ENCODE results near the gene DEAF1.

The DEAF1 gene

DNA sequence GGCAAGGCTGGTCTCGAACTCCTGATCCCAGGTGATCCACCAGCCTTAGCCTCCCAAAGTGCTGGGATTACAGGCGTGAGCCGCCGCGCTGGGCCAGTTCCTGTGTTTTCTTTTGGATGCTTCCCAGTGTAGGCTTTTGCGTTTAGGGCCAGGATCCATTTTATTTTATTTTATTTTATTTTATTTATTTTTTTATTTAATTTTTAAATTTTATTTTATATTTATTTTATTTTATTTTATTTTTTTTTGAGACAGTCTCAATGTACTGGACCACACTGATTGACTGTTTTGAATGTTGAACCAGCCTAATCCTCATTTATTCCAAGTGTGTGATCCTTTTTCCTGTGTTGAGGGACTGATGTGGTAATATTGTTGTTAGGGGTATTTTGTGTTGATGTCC, 19.4 kb upstream of the DEAF1 start:
- Histone ChIP-seq H3K27me3 (ENCODE audit: control insufficient read depth, insufficient read depth, low read length) (no peaks in the 10 kb centered on the region), H3K79me2 (no peaks in the 10 kb centered on the region), H3K9ac (no peak overlapping the region), H3K4me2 (ENCODE audit: low read length) (no peak overlapping the region), H3K4me1 (no peaks in the 10 kb centered on the region), H3K4me3 (ENCODE audit: low read depth, low read length) (no peak overlapping the region), H3K27ac (no peak overlapping the region), H3K36me3 (ENCODE audit: control insufficient read depth, insufficient read depth, low read length) (no peaks in the 10 kb centered on the region), H3K9me3 (ENCODE audit: control insufficient read depth, low read length) (no peaks in the 10 kb centered on the region), H2AFZ (no peak overlapping the region)
- TF ChIP-seq, protein P1, sequence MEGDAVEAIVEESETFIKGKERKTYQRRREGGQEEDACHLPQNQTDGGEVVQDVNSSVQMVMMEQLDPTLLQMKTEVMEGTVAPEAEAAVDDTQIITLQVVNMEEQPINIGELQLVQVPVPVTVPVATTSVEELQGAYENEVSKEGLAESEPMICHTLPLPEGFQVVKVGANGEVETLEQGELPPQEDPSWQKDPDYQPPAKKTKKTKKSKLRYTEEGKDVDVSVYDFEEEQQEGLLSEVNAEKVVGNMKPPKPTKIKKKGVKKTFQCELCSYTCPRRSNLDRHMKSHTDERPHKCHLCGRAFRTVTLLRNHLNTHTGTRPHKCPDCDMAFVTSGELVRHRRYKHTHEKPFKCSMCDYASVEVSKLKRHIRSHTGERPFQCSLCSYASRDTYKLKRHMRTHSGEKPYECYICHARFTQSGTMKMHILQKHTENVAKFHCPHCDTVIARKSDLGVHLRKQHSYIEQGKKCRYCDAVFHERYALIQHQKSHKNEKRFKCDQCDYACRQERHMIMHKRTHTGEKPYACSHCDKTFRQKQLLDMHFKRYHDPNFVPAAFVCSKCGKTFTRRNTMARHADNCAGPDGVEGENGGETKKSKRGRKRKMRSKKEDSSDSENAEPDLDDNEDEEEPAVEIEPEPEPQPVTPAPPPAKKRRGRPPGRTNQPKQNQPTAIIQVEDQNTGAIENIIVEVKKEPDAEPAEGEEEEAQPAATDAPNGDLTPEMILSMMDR (IDR thresholded peaks at IDR 0.05): no peak

DNA sequence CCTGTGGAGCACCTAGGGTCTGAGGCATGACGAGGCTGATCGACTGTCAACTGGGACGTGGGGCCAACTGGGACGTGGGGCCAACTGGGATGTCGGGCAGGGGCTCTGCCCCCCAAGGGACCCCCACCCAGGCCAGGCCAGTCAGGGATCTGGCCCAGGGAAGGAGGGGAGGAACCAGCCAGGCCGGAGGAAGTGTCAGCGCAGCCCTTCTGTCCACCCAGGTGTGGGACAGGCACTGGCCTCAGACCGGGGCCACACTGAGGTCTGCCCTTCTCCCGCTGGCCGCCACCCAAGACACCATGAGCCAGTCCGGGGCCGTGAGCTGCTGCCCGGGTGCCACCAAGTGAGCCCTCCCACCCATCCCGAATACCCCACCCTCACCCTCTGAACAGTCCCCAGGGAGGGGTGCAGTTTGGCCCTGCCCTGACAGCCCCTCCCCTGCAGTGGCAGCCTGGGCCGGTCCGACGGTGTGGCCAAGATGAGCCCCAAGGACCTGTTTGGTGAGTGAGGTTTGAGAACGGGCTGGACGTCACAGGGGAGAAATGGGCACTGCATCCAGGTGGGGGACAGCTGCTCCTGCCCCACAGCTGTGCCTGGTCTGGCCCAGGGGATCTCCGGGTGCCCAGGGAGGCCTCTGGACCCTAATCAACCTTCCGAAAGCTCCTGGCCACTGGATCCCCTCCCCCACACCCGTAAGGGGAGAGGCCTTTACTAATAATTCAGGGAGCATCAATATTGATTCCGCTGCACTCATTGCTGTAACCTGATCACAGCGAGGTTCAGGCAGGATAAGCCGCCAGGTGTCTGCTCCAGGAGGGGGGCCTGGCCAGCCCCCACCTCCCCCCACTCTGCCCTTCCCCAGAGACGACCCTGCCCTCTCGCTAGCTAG, 14.3 kb upstream of the DEAF1 start:
- H3K27me3 ChIP-seq (ENCODE audit: control insufficient read depth, insufficient read depth, low read length): no peaks in the 10 kb centered on the region
- H3K9me3 ChIP-seq (ENCODE audit: control insufficient read depth, low read length): no peaks in the 10 kb centered on the region
- TF ChIP-seq, protein P1 (IDR thresholded peaks at IDR 0.05): no peak

DNA sequence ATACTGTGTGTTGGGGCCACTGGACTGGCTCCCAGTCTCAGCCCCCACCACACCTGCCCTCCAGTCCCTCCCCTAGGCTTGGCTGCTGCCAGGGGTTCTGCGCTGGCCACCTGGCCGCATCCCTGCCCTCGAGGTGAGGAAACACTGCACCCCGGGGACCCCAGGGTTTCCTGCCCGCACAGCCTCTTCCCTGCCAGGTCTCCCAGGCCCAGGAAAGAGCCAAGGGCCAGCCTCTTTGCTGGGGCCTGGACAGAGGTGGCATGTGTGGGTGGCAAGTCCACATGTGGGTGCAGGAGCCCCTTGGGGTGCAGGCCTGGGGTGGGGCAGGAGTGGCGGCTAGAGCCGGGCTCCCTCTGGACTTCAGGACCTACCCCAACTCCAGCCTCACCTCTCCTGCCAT, 13.5 kb upstream of the DEAF1 start:
- Histone ChIP-seq H3K27me3 (ENCODE audit: control insufficient read depth, insufficient read depth, low read length) (no peaks in the 10 kb centered on the region), H3K9me3 (ENCODE audit: control insufficient read depth, low read length) (no peaks in the 10 kb centered on the region), H3K4me2 (ENCODE audit: low read length) (no peak overlapping the region), H3K79me2 (no peaks in the 10 kb centered on the region), H3K9ac (no peak overlapping the region), H3K4me1 (no peaks in the 10 kb centered on the region), H3K36me3 (ENCODE audit: control insufficient read depth, insufficient read depth, low read length) (no peaks in the 10 kb centered on the region), H3K4me3 (ENCODE audit: low read depth, low read length) (no peak overlapping the region), H2AFZ (no peak overlapping the region), H3K27ac (no peak overlapping the region)
- TF ChIP-seq, protein P1 (IDR thresholded peaks at IDR 0.05): no peak

More for the DNA sequence above, 14.3 kb upstream of the DEAF1 start:
- no peaks in the 10 kb centered on the region for H3K79me2 ChIP-seq
- H3K4me3 ChIP-seq (ENCODE audit: low read depth, low read length): no peak overlapping the region
- no peaks in the 10 kb centered on the region for H3K4me1 ChIP-seq
- H3K27ac ChIP-seq: no peak overlapping the region
- H3K36me3 ChIP-seq (ENCODE audit: control insufficient read depth, insufficient read depth, low read length): no peaks in the 10 kb centered on the region
- H3K9ac ChIP-seq: no peak overlapping the region
- H2AFZ ChIP-seq: no peak overlapping the region
- H3K4me2 ChIP-seq (ENCODE audit: low read length): no peak overlapping the region

DNA sequence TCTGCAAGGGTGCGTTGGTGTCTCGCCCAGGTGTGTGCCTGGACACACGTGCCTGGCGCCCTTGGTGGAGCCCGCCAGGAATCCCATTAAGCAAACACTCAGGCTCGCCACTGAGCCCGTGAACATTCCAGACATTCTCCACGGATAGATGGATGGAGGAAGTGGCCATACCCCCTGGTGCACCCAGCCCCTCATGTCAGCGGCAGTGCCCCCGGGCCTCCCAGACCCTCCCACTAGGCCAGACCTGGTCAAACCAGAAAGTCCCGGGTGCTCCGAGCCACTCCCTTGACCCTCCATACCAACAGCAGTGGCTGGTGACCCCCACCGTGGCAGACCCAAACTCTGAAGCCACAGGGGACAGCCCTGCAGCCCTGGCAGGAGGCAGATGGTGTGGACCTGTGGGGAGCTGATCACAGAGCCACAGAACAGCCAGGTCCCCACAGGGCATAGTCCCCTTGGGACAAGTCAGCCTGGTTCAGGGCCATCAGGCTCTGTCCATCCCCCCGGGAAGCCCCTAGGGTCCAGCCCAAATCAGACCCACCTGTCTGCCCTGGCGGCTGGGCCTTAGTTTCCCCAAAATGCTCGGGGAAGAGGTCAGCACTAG, 12.9 kb upstream of the DEAF1 start:
- H3K27me3 ChIP-seq (ENCODE audit: control insufficient read depth, insufficient read depth, low read length): no peaks in the 10 kb centered on the region
- TF ChIP-seq, protein P1 (IDR thresholded peaks at IDR 0.05): no peak
- H3K9ac ChIP-seq: no peak overlapping the region
- H3K9me3 ChIP-seq (ENCODE audit: control insufficient read depth, low read length): no peaks in the 10 kb centered on the region
- H3K4me2 ChIP-seq (ENCODE audit: low read length): no peak overlapping the region
- no peak overlapping the region for H3K27ac ChIP-seq
- no peak overlapping the region for H2AFZ ChIP-seq
- H3K4me3 ChIP-seq (ENCODE audit: low read depth, low read length): no peak overlapping the region
- H3K4me1 ChIP-seq: no peaks in the 10 kb centered on the region
- H3K36me3 ChIP-seq (ENCODE audit: control insufficient read depth, insufficient read depth, low read length): no peaks in the 10 kb centered on the region
- no peaks in the 10 kb centered on the region for H3K79me2 ChIP-seq

Measured in parathyroid adenoma (tissue), 2 donors.